Measurements from ENCODE around the gene HPDL.

Gene HPDL

DNA sequence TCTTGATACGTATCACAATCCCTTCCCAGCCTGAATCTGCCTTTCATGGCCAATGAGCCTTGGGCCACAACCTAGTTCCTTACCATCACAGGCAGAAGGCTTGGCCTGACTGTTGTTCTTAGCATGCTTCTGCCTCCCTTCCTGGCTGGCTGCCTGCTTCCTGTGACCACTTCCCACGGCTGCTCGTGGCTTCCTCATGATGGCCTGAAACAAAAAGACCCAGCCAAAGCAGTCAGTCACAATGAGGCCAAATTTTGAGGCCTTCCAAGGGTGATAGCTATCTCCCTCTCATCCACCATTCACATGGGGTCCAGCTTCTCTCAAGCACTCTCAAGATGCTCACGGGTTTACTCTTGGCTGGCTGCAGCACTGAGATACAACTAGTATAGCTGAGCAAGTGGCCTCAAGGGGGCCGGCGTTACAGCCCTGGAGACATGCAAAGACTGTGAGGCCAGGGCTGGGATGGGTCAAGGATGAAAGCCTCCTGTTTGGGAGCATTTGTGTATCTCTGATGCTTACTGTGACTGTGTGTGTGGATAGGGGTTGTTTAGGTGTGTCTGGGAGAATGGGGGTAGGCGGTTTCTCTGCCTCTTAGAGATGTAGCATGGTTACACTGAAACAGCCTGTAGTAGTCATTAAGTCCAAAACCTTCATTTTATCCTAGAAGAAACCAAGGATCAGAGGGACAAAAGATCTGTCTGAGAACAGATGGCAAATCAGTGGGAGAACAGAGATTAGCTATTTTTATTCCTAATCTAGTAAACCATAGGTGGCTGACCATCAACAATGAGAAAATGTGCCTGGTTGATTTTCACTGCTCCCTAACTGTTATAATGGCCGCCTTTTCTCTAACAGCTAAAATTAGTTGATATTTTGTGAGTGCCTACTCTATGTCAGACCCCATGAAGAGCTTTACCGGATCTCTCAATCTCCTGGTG lies 7.9 kb downstream of the HPDL start:
- TF ChIP-seq, protein P1, sequence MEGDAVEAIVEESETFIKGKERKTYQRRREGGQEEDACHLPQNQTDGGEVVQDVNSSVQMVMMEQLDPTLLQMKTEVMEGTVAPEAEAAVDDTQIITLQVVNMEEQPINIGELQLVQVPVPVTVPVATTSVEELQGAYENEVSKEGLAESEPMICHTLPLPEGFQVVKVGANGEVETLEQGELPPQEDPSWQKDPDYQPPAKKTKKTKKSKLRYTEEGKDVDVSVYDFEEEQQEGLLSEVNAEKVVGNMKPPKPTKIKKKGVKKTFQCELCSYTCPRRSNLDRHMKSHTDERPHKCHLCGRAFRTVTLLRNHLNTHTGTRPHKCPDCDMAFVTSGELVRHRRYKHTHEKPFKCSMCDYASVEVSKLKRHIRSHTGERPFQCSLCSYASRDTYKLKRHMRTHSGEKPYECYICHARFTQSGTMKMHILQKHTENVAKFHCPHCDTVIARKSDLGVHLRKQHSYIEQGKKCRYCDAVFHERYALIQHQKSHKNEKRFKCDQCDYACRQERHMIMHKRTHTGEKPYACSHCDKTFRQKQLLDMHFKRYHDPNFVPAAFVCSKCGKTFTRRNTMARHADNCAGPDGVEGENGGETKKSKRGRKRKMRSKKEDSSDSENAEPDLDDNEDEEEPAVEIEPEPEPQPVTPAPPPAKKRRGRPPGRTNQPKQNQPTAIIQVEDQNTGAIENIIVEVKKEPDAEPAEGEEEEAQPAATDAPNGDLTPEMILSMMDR (IDR thresholded peaks at IDR 0.05; ENCODE audit: low read length, missing control alignments), result no peak
- peak; percentile 27 for DNase-seq (ENCODE audit: low read depth)

GRCh38 chr1:45335855-45336324 lies 9.2 kb downstream of the HPDL start:
- H3K4me3 ChIP-seq (replicated peaks; ENCODE audit: low read depth, low read length), result no peak overlapping the region
- TF ChIP-seq, protein P1 (IDR thresholded peaks at IDR 0.05; ENCODE audit: low read length, missing control alignments), result no peak
- no peak for DNase-seq (ENCODE audit: low read depth)

More for the DNA sequence above, 7.9 kb downstream of the HPDL start:
- no peak overlapping the region for H3K4me3 ChIP-seq (replicated peaks; ENCODE audit: low read depth, low read length)

DNA sequence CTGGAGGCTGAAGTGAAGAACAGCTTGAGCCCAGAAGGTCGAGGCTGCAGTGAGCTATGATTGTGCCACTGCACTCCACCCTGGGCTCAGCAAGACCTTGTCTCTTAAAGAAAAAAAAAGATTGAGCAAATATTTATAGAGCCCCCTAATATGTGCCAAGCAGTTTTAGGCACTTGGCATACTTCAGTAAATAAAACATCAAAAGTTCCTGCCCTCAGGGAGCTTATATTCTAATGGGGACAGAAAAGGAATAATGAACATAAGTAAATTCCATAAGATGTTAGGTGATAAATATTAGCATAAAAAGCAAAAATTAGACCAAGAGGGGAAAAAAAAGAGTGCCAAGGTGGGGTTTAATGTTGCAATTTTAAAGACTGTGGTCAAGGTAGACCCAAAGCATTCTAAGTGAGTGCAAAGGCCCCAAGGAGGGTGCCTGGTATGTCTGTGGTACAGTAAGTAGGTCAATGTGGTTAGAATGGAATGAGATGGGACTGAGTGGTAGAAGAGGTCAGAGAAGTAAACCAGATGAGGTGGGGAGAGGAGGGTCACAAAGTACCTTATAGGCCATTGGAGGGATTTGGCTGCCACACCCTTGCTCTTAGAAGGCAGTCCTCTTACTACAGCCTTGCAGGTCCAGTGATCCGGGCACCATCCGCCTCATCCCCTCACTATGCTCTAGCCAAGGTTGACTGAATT lies 11.1 kb downstream of the HPDL start:
- no peak overlapping the region for H3K4me3 ChIP-seq (replicated peaks; ENCODE audit: low read depth, low read length)
- TF ChIP-seq, protein P1 (IDR thresholded peaks at IDR 0.05; ENCODE audit: low read length, missing control alignments), result no peak
- no peak for DNase-seq (ENCODE audit: low read depth)

- peak; percentile 91 for DNase-seq (ENCODE audit: low read depth)
- TF ChIP-seq, protein P1 (IDR thresholded peaks at IDR 0.05; ENCODE audit: low read length, missing control alignments), result no peak
- peak within 1 kb of the TSS; percentile 68 for H3K4me3 ChIP-seq (replicated peaks; ENCODE audit: low read depth, low read length)
Measured at GRCh38 chr1:45339789-45340558, 13.3 kb downstream of the HPDL start, which contains the start of the genes MUTYH and TOE1. Gene MUTYH (minus strand): TSS chr1:45340440. CDS start chr1:45334505, 5,935 bp downstream. Gene TOE1 (plus strand): TSS chr1:45340170. CDS start chr1:45340253, 83 bp downstream.

DNA sequence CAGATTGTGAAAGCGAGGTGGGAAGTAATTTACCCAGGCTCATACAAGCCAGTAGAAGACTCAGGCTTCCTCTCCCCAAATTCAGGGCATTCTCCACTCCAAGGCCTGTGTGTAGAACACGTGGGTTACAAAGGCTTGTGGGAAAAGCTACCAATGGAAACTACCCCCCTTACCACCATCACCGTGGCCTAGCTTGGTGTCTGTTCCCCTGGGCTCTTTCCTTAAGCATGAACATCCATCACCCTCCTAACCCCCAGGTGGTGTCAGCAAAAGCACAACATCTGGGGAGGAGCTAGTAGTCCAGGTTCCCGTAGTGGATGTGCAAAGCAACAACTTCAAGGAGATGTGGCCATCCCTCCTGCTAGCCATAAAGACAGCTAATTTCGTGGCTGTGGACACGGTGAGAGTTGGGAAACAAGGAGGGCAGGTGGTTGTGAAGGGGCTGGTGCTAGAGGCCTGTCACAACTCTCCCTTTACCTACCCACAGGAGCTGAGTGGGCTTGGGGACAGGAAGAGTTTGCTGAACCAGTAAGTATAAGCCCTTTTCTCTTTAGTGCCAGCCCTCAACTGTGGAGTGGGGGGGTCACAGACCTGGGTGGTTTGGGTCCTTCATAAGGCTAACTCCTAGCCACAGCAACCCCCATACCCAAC lies 14.2 kb downstream of the HPDL start:
- DNase-seq (ENCODE audit: low read depth), result peak; percentile 10
- TF ChIP-seq, protein P1 (IDR thresholded peaks at IDR 0.05; ENCODE audit: low read length, missing control alignments), result no peak
- peak overlapping the region; percentile 68 for H3K4me3 ChIP-seq (replicated peaks; ENCODE audit: low read depth, low read length)

- TF ChIP-seq, protein P1 (IDR thresholded peaks at IDR 0.05; ENCODE audit: low read length, missing control alignments), result no peak
- DNase-seq (ENCODE audit: low read depth), result no peak
- no peak overlapping the region for H3K4me3 ChIP-seq (replicated peaks; ENCODE audit: low read depth, low read length)
Measured at GRCh38 chr1:45344499-45344898, 17.8 kb downstream of the HPDL start.
